GM21786 (cell line): ENCODE data around the gene PXK.
"Not testable (repeated sequence)": the region's sequence is repeated elsewhere in the genome, so short reads cannot be mapped to it uniquely, and the experiment has no call there.

Experiments
- ATAC-seq: cut with Tn5 transposase; IDR thresholded peaks from one replicate; pipeline ENCODE4 v1.9.1; 2021; ENCODE audit not compliant: unreplicated experiment

PXK gene

GRCh38 chr3:58416191-58416590 is 83.5 kb downstream of the PXK start:
- no peak for ATAC-seq

- ATAC-seq = no peak
These were observed 84.4 kb downstream of the PXK start for GRCh38 chr3:58417075-58417474.

DNA sequence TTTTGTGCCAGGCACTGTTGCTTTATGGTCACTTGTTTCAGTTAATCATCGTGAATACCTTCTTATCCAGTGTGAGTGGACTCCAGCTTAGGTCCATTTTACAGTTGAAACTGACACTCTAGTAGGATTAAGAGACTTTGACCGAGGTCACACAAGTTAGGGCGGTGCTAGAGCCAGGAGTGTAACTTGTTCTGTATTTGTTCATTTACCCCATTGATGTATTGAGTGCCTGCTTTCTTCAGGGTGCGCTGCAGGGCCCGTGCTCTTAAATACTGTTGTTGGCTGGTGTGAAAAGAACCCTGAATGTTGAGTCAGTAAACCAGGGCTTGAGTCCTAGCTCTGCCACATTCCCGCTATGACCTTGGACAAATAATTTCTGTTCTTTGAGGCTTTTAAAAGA is 85.5 kb downstream of the PXK start:
- ATAC-seq = no peak

DNA sequence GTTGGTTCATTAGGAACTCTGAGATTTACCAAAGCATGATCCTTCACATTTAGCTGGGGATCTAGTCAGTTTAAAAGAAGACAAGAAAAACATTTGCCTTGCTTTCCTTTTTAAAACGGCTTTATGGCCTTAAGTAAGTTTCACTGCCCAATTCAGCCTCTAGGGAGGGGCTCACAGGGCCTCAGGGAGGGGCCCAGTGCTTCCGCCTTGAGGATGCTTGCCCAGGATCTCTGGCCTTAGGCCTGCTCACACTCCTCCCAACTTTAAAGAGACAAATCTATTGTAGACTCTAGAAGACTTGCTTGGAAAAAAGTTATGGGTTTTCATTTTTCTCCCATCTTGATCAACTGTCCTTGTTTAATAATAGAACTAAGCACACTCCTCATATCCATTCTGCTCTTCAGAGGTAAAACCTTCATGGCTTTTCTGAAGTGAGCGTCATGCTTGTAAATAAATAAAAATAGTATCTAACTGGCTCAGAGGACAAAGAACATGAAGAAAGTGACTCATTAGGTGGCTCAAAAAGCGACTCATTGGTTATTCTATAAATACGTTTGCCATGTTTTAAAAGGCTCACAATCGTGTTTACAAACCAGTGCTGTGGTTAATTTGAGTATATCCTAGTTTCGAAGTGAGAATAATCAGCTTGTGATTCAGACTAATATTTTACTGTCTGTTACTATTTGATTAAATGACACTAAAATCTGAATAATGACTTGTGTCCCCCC is 87.3 kb downstream of the PXK start:
- peak; percentile 67 for ATAC-seq

DNA sequence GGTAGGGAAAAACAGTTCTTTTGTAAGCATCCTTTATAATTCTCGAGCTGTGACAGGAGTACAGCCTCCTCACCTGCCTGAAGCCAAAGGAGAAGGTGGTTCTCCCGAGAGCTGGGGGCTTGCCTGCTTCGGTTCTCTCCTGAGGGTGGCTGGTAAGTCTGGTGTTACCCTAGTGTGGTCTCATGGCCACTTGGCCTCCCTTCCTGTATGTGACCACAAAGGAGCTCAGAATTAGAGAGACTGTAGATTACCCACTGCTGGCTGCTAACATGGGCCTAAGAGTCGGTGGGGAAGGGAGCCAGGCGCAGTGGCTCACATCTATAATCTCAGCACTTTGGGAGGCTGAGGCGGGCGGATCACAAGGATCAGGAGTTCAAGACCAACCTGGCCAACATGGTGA is 88.3 kb downstream of the PXK start:
- no peak for ATAC-seq

DNA sequence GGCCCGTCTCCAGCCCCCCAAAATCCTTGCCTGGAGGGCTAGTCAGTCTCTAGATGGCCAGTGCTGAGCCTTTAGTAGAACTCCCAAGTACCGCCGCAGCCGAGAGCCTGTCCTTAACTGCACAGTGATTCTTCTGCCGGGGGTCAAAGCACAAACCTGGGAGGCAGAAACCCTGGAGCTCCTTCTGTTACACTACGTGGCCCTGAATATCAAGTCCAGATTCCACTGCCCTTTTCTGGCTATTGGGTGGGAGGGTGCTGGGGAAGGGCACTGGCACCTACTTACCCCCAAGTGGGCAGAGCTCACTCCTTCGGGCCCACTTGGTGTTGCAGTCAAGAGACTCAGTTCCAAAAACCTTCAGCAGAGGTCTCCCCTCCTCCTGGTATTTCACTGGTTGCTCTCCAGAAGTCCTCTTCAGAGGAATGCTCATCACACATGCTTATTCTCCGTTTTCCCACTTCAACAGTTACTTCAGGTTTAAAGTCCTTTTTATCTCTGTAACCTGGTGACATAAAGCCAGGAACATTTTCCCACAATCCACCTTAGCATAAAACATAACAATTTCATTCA is 90.1 kb downstream of the PXK start:
- ATAC-seq = no peak

DNA sequence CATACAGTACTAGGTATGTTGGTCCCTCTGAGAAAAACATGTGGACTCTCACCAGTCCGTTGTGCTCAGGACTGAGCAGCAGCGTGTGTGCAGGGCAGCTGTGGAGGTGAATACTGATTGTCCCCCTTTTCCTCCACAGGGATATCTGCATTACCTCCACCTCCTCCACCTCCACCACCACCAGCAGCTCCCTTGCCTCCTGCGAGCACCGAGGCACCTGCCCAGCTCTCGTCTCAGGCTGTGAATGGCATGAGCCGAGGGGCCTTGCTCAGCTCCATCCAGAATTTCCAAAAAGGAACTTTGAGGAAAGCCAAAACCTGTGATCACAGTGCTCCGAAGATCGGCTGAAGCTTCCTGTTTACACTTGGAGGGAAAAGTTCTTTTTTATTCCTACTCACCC is 91.9 kb downstream of the PXK start:
- no peak for ATAC-seq

GRCh38 chr3:58425782-58426181 is 93.1 kb downstream of the PXK start:
- no peak for ATAC-seq

DNA sequence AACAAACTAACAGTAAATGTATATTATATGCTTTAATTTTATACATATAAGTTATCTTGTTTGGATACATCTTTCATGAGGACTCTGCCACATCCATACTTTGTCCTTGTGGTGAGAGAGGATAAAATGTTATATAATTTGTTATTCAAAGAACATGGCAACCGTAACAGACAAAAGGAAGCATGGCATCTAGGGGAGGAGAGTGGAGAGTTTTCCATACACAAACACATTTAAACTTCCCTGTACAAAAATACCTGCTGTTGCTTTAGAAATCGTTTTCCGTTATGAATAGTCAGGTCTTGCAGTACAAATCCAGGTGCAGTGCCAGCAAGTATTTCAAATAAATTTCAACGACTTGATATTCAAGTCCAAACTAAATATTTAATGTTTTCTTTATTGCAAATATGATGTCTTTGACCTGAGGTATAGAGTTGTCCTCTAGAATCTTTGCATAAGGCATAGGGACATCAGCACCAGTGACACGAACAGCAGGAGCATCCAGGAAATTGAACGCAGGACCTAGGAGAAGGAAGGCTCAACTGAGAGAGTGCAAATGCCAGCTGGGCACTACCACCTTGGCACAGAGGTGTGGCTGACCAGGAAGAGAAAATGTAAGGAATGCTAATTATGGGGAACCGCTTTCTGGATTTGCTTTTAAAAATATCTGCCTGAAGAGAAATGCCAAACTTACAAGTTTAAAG is 95.1 kb downstream of the PXK start:
- ATAC-seq = no peak

GRCh38 chr3:58429657-58430056 is 97.0 kb downstream of the PXK start:
- ATAC-seq = peak; percentile 59

DNA sequence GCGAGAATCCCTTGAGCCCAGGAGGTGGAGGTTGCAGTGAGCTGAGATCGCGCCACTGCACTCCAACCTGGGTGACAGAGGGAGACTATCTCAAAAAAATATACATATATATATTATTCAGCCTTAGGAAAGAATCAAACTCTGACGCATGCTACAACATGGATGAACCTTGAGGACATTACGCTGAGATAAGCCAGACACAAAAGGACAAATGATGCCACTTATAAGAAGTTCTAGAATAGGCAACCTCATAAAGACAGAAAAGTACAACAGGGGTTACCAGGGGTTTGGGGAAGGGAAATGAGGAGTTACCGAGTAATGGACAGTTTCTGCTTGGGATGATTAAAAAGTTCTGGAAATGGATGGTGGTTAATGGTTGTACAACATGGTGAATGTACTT is 100.2 kb downstream of the PXK start:
- ATAC-seq = no peak

GRCh38 chr3:58433400-58434167 is 100.9 kb downstream of the PXK start, which contains the start of gene PDHB:
PDHB (minus strand) TSS chr3:58433832; CDS start chr3:58433809, 23 bp downstream.
- peak; percentile 94 for ATAC-seq

DNA sequence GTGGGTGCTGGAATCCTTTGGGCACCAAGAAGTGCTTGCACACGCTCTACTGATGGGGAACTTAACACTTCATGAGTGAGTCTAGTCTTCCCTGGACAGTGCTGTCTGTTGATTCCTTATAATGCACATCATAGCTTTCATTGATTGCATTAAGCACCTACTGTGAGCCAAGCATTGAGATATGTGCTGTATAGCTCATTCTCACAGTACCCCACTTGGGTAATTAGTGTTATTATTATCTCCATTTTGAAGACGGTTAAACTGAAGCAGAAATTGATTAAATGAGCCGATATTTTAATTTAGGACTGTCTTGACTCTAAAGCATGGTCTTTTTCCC is 101.4 kb downstream of the PXK start:
- ATAC-seq = no peak

DNA sequence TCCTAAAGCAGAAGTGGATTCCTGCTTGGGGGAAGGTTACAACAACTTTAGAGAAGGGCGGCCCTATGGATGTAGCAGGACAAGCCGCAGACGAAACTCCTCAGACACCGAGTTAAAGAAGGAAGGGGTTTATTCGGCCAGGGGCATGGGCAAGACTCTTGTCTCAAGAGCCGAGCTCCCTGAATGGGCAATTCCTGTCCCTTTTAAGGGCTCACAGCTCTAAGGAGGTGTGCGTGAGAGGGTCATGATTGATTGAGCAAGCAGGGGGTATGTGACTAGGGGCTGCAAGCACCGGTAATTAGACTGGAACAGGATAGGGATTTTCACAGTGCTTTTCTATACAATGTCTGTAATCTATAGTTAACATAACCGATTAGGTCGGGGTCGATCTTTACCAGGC is 101.8 kb downstream of the PXK start:
- ATAC-seq = no peak

DNA sequence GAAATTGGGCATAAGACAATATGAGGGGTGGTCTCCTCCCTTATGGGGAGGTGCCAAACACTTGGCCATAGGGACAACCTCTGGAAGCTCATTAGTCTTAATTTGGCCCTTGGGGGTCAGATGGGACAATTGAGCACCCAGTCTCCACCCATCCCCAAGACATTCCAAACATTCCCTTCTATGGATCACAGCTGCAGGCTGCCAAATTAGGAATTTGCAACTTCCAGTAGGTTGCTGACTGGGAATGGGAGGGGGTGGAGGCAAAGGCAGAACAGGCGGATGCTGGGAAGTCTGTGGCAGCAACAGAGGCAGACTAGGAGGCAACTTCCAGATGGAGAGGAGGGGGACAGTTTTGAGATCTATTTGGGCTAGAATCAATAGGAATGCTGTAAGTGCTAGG is 102.3 kb downstream of the PXK start:
- no peak for ATAC-seq

DNA sequence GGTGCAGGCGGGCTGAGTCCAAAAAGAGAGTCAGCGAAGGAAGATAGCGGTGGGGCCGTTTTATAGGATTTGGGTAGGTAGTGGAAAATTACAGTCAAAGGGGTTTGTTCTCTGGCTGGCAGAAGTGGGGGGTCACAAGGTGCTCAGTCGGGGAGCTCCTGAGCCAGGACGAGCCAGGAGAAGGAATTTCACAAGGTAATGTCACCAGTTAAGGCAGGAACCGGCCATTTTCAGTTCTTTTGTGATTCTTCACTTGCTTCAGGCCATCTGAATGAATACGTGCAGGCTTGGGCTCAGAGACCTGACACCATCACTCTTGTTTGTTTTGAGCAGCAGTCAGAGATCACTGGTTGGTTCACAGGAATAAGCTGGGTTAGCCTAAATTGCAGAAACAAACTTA is 104.6 kb downstream of the PXK start:
- ATAC-seq = not testable (repeated sequence)

- not testable (repeated sequence) for ATAC-seq
These were observed 108.3 kb downstream of the PXK start for GRCh38 chr3:58440996-58441355.

- ATAC-seq = no peak
These were observed 109.1 kb downstream of the PXK start for GRCh38 chr3:58441514-58442450.

DNA sequence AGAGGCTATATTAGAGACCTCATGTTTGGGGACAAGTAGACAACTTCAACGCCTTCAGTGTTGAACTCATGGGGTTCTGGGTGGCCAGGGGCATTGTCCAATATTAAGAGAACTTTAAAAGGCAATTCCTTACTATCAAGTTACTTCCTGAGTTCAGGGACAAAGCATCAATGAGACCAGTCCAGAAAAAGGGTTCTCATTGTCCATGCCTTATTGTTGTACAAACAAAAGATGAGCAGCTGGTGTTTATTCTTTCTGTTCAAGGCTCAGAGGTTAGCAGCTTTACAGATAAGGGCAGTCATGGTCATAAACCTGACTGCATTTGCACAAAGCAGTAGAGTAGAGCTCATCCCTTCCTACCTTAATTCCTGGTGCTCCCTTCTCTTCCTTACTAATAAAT is 119.5 kb downstream of the PXK start:
- no peak for ATAC-seq

GRCh38 chr3:58459160-58459559 is 126.5 kb downstream of the PXK start:
- ATAC-seq = no peak

- ATAC-seq = no peak
These were observed 130.1 kb downstream of the PXK start for GRCh38 chr3:58462829-58463180.
